GM03348 (cell line): ENCODE results near the gene FOXL3.

Experiments used
- DNase-seq: peaks from one replicate; pipeline ENCODE4 v3.0.0; 2012; ENCODE audit warnings: low spot score

Gene FOXL3

DNA sequence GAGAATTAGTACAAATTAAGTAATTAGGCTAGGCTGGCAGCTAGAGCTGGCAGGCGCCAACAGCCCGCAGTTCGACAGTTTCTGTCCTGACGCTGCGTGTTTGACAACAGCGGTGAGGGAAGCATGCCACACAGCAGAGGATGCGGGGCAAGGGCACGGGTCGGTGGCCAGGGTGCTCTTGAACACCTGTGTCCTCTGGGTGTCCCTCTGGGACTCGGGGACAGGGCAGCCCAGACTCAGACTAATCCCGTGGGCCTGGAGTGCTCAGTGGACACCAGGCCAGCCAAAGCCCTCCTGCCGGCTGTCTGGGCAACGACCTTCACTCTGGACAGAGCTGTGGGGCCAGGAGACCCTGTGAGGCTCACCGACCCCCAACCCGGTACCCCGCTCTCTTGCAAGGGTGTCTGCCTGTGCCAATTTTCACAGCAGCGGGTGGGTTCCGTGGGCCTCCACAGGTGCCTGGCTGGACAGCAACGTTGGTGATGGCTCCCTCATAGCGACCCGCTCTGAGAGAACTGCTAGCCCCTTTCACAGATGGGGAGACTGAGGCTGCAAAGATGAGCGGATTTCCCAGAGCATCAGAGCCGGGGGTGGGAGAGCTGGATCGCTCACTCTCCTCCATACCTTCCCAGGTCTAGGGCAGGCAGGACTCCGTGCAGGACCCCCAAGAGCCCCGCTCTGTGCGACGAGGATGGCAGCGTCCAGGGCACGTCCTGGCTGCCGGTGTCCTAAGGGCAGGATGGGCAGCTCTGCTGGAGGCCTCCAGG lies 48.5 kb downstream of the FOXL3 start:
- no peak for DNase-seq

DNA sequence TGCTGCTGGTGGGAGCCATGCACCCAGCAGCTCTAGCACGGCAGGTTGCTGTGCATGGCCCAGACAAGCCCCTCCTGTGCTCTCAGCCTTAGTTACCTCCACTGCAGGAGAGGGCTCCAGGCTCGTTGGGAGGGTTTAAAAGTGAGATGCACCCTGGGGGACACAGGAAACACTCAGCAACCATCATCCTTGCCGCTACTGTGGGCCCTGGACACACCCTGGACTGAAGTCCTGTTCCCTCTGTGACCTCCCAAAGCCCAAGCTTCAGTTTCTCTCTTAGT lies 49.0 kb downstream of the FOXL3 start:
- DNase-seq = no peak

DNA sequence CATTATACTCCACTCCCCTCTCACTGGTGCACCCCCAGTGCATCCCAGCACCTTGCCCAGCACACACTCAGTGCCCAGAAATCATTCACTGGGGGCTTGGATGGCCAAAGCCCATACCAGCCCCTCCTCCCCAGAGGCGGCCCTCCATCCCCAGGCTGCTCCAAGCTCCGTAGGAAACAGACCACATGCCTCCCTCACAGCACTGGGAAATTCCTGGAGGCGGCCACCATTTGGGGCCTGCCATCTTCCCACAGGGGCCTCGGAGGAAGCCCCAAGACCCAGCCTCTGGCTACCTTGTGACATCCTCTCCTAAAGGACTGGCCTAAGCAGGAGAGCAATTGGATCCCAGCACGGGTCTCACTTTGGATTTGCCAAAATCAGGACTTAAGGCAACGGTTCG lies 49.7 kb downstream of the FOXL3 start:
- no peak for DNase-seq

DNA sequence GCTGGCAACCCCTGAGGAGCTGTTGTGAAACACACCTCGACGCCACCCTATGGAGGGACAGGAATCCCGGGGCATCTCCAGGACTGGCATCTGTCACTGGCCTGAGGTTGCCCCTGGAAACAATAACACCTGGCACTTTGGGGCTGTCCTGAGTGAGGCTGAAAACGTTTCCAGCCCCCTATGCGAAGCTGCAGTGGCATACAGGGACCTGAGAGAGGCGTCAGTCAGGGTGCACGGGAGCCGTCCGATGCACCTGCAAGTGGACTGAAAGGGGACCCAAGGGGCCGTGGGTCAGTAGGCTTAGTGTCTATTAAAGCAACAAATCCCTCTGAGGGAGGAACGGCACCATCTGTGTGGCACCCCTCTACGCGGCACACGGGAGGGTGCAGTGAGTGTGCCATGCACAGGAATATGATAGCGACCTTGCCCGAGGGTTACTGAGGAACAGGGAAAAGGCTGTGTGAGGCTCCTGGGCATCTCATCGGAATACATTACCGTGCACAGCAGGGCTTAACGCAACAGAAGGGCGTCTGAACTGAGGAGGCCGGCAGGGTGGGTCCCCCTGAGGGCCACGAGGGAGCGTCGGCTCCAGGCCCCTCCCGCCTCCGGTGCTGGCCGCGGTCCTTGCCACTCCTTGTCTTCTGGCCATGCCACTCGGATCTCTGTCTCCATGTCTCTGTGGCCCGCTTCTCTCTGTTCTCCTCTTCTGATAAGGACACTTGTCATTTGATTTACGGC lies 50.4 kb downstream of the FOXL3 start:
- DNase-seq = no peak
